GM19035 (cell line): ENCODE measurements around the gene MCF2.
A peak's percentile ranks its signal among the peaks of the same experiment; 100 is the strongest.
"Not testable (repeated sequence)": the region's sequence is repeated elsewhere in the genome, so short reads cannot be mapped to it uniquely, and the experiment has no call there.

ENCODE experiments used
- ATAC-seq: cut with Tn5 transposase; IDR thresholded peaks from one replicate; pipeline ENCODE4 v1.9.1; 2021; ENCODE audit not compliant: unreplicated experiment

Gene MCF2, protein sequence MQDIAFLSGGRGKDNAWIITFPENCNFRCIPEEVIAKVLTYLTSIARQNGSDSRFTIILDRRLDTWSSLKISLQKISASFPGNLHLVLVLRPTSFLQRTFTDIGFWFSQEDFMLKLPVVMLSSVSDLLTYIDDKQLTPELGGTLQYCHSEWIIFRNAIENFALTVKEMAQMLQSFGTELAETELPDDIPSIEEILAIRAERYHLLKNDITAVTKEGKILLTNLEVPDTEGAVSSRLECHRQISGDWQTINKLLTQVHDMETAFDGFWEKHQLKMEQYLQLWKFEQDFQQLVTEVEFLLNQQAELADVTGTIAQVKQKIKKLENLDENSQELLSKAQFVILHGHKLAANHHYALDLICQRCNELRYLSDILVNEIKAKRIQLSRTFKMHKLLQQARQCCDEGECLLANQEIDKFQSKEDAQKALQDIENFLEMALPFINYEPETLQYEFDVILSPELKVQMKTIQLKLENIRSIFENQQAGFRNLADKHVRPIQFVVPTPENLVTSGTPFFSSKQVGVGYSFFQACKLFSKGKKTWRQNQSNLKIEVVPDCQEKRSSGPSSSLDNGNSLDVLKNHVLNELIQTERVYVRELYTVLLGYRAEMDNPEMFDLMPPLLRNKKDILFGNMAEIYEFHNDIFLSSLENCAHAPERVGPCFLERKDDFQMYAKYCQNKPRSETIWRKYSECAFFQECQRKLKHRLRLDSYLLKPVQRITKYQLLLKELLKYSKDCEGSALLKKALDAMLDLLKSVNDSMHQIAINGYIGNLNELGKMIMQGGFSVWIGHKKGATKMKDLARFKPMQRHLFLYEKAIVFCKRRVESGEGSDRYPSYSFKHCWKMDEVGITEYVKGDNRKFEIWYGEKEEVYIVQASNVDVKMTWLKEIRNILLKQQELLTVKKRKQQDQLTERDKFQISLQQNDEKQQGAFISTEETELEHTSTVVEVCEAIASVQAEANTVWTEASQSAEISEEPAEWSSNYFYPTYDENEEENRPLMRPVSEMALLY

DNA sequence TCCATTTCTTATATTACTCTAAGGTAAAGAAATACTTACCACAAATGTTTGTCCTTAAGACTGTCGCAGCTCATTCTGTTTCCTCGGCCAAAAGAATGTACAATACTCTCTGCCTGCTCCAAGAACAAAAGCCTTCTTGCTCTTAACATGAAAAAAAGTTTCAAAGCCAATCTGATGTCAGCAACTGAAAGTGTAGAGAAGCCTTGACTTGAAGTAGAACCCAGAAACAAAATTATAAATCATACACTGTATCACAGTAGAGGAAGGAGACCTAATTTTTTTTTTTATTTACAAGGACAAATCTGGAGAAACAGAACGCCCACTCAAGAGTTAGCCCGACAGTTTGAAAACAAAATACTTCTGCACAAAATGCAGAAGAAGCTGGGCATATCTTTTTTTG, at the start of gene MCF2:
MCF2 (minus strand) TSS at position 101 of the 400 bp plus-strand sequence. CDS start 56,423 bp downstream, outside the sequence.
- ATAC-seq = no peak

DNA sequence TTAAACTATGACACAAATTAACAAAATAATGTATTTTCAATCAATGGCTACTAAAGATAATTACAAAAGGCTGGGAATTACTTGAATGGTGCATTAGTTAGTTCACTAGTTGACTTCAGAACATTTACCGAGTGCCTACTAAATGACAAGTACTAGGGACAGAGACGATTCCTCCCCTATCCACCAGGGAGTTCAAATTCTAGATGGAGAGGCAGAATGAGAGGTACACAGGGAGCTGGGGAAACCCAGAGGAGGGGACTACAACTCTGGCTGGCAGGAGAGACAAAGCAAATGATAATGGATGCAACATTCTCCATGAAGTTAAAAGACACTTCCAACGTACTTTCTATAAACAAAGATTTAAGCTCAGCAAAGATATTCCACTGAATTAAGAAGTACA, 43.1 kb upstream of the MCF2 start:
- no peak for ATAC-seq

- ATAC-seq = no peak
Measured at GRCh38 chrX:139750390-139750789, 42.4 kb upstream of the MCF2 start.

- peak; percentile 88 for ATAC-seq
Measured at GRCh38 chrX:139739138-139739537, 31.2 kb upstream of the MCF2 start.

DNA sequence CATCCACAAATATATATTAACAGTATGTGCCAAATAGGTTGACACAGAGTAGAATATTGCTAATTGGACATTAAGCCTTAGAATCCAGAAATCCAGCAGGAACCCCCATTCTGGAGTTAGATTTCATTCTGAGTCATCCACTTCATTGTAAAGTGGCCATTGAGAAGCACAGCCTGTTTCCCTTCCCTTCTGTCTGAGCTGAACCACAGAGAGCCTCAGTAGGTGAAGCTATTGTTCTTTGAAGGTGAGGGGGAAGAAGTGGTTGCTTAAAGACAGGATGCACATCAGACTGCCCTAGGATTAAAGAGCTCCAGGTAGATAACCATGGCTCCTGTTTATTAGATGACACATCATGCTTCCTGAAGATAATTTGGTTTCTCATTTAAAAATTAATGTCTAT, 30.6 kb upstream of the MCF2 start:
- ATAC-seq = no peak

DNA sequence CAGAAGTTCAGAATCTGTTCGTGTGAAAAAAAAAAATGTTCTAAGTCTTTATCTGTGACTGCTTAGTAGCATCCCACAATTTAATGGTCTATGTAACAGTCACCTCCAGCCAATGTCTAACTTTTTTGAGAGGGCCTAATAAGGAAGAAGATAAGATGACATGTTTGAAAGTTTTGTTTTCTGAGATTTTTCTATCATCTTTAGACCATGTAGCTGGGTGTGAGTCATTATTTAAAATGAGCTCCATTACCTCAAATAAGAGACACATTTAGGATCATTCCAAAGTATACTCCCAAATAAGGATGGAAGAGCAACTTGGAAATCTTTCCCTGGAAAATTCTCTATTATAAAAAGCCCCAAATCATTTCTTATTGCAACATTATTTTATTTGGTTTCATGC, 28.2 kb upstream of the MCF2 start:
- no peak for ATAC-seq

- ATAC-seq = no peak
Measured at GRCh38 chrX:139734996-139735395, 27.0 kb upstream of the MCF2 start.

GRCh38 chrX:139725720-139726119, 17.8 kb upstream of the MCF2 start:
- ATAC-seq = peak; percentile 81

DNA sequence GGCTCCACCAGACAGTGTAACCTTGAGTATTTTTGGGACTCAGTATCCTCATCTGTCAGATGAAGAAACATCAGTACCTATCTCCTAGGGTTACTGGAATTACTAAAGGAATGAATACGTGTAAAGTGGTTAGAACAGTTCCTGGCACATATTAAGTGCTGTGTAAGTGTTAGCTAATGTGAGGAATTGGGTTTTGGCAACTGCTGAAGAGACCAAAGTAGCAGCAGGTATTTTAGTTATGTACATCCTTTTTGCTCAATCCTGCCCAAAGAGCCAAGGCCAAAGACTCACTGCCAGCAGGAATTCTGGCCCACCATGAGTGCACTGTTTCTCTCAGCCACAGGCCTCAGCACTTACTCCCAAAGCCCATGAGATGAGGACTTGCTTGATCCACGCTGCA, 16.7 kb upstream of the MCF2 start:
- ATAC-seq = no peak

DNA sequence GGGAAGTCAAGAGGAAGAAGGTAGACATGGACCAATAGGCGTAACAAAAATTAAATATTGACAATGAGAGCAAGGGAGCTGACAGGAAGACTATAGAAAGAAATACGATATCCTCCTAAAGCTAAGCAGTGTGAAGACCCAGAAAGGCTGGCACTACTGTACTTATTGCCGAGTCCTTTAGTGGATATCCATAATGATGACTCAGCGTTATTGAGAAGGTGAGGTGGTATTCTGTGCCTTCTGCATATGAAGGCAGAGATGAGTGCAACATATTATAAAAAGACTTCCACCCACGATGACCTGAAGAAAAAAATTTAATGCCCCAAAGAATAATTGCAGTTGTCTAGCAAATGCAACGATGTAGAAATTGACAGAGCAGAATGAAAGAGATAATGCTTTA, 13.0 kb upstream of the MCF2 start:
- no peak for ATAC-seq

GRCh38 chrX:139720136-139720535, 12.2 kb upstream of the MCF2 start:
- ATAC-seq = no peak

DNA sequence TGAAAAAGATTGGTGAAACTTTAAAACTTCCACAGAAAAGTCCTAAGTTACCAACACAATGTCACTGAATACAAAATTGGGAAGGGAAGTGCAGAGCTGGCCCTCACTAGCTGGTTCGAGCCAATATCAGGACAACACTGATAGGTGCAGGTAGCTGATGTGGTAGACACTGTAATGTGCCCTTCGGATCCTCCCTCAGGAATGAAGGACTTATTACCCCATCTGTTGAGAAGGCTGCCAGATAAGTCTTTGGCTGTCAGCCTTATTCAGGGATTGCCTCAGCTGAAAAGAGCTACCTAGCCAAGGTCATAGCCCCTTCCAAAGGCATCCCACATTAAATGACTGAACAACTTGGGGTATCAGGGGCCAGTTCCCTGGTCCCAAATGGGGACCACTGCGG, 5.3 kb downstream of the MCF2 start:
- ATAC-seq = no peak

DNA sequence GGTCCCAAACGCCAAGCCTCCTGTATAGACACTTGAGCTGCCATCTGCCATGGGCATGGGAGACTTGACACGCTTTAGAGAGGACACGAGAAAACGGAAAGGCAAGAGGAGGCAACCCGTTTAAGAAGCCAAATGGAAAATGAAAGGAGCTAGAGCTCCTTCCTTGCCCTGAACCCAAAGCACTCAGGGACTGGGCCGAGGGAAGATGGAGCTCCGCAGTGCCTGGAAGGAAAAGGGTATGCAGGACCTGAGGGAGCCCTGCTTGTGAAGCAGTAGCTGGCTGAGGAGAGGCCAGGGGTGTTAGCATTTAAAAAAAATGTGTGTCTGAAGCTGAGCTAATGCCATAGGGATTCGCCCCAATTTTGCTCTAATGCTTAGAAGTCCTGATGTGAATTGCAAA, 15.1 kb downstream of the MCF2 start:
- no peak for ATAC-seq

- no peak for ATAC-seq
Measured at GRCh38 chrX:139692506-139692849, 15.5 kb downstream of the MCF2 start.

DNA sequence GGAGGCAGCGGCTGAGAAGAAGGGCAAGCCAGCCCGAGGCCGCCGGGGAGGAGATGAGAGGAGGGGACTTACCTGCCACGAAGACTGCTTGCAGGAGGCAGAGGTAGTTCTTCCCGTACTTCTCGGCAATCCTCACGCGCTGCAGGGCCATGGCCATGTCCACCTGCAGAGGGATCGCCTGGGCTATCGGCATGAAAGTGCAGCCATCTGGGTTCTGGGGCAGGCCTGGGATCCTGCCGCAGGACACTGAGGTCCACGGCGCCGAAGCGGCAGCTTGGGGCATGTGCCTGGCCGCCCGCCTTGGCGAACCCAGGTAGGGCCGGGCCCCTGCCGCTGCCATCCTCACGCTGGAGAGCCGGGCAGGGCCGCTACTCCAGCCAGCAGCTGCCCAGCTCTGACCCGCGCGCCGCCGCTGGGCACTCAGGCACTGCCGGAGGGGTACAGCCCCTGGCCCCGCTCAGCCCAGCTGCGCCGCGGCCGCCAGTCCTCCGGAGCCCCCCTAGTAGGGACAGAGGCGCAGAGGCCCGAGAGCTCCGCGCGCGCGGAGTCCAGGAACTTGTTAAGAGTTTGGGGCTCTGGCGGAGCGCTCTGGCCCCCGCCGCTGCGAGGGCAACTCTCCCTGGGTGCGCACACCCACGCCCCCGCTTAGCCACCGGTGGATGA, 16.0 kb downstream of the MCF2 start:
- no peak for ATAC-seq

- ATAC-seq = no peak
Measured at GRCh38 chrX:139691493-139691842, 16.5 kb downstream of the MCF2 start.

DNA sequence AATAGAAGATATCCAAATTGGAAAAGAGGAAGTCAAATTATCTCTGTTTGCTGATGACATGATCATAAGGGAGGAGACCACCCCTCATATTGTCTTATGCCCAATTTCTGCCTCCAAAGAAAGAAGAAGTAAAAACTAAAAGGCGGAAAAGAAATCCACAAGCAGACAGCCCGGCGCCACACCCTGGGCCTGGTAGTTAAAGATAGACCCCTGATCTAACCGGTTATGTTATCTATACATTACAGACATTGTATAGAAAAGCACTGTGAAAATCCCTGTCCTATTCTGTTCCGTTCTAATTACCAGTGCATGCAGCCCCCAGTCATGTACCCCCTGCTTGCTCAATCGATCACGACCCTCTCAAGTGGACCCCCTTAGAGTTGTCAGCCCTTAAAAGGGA, 22.8 kb downstream of the MCF2 start:
- not testable (repeated sequence) for ATAC-seq

GRCh38 chrX:139680356-139680755, 27.6 kb downstream of the MCF2 start:
- ATAC-seq = no peak

DNA sequence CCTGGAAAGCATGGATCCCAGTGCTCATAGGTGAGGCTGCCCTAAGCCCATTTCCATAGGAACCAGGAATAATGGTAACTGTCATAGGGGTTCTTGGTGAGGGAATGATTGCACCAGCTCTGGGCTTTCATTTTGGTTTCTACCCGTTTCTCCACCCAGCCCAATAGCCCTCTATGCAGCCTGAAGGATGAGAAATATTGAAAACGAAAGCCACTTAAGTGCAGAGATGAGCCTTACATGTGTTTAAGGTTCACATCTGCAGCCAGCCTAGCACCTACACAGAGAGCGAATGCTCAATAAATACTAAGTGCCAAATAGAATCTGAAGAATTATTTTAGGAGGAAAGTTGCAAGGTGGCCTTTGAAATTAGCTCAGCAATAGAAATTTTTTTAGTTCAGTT, 60.4 kb downstream of the MCF2 start:
- peak; percentile 89 for ATAC-seq

- no peak for ATAC-seq
Measured at GRCh38 chrX:139642241-139642927, 65.6 kb downstream of the MCF2 start.

- no peak for ATAC-seq
Measured at GRCh38 chrX:139640259-139640658, 67.7 kb downstream of the MCF2 start.
